Endometrium (tissue), 2 donors: ENCODE measurements around the gene SEC31A.
"Not testable (repeated sequence)": the region's sequence is repeated elsewhere in the genome, so short reads cannot be mapped to it uniquely, and the experiment has no call there.

Experiments used
- FAIRE-seq: peaks from 2 replicates; lab custom pipeline; 2012; peaks lifted over from hg19 to GRCh38; lab: Jason Lieb, UNC
- donor health status: control.
- donor health status: control.

The SEC31A gene

DNA sequence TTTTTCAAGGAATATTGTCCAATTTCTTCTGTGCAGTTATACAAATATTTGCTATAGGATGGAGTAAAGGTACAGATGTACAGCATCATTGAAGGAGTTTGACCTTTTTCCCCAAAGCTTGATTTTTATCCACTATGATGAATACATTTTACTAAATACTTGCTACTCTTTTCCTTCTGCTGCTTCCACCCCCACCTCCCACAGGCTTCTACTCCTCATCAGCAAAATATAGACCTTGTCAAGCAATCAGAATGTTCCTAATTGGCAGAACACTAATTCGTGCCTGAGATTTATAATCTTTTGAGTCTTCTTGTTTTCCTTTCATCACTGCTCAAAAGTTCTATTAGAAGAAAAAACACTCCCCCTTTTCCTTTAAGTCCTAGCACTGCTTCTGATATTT lies 5.8 kb upstream of the SEC31A start:
- no peak for FAIRE-seq

DNA sequence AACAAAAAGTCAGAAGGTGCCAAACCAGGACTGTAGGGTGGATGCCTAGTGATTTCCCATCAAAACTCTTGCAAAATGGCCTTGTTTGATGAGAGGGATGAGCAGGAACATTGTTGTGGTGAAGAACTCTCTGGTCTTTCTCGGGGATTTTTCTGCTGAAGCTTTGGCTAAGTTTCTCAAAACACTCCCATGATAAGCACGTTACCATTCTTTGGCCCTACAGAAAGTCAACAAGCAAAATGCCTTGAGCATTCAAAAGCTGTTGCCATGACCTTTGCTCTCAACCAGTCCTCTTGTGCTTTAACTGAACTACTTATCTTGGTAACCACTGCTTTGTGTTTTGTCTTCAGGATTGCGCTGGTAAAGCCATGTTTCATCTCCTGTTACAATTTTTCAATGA lies 3.0 kb upstream of the SEC31A start:
- FAIRE-seq, result no peak

DNA sequence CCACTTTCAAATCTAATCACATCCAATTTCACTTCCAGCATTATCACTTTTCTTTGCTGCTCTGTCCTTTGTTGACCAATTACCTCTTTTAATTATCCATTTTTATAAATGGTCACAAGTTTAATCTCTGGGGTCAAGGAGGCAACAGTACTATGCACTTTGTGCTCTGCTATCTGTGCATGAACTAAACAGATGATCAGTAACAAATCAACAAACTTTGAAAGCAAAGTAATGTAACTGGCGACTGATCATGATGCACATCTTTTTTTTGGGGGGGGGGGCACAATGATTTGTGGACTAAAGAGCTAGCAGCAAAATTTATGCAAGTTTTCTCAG lies 1.5 kb upstream of the SEC31A start:
- FAIRE-seq, result no peak

DNA sequence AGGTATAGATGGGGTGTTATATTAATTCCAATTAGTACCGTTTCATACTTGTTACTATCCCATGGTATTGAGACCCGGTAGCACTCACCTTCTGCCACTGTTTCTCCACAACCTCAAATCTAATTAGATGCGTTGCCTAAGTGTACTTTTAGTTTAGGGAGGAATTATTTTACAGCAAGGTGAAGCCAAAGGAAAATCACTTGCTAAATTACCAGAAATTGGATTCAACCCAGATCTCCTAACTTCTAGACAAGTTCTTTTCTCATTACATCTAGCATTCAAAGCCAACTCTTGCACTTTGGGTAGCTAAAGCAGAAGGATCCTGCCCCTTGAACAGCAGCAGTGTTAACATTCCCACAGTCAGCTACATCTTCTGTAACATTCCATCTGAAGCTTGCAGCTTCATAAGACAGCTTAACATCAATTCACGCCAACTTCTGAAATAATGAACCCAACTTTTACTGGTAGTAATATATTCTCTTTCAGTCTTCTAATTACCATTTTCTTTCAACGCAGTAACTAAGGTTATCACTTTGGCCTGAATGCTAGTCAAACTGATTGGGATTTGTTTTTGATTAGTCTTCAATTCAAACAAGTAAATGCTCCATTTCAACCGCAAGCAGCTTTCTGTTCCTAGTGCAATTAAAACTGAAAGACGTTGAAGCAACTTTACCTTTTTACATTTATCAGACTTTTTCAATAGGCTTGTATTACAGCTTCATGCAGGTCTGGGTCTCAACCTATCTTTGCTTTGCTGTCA lies 934 bp upstream of the SEC31A start:
- no peak for FAIRE-seq

DNA sequence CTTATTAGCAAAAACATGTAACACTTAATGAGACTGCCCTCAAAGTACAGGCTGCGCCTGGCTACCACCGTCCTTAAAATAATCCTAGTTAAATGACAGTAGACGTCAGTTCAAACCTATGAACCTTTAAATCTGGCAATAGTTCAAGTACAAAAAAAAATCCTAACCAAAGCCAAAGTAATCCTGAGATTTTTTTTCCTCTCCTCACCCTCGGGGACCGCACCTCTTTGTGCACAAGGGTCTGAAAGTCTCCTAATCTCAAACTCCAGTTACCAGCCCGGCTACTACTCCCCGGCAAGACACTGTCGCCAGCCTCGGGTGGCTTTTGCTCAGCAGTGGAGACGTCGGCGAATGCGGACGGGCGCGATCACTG lies 439 bp downstream of the SEC31A start:
- FAIRE-seq, result no peak

DNA sequence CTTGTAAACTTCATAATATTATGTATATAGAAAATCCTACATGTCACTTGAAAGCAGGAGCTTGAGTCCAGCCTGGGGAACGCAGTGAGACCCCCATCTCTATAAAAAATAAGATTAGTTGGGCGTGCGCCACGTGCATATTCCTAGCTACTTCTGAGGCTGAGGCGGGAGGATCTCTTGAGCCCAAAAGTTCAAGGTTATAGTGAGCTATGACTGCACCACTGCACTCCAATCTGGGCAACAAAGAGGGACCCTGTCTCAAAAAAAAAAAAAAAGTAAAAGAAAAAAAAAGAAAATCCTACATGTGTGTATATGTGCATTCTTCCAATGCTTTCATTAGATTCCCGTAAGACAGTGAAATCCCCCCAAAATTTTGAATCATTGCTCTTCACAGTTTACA lies 1.7 kb downstream of the SEC31A start:
- FAIRE-seq, result no peak

DNA sequence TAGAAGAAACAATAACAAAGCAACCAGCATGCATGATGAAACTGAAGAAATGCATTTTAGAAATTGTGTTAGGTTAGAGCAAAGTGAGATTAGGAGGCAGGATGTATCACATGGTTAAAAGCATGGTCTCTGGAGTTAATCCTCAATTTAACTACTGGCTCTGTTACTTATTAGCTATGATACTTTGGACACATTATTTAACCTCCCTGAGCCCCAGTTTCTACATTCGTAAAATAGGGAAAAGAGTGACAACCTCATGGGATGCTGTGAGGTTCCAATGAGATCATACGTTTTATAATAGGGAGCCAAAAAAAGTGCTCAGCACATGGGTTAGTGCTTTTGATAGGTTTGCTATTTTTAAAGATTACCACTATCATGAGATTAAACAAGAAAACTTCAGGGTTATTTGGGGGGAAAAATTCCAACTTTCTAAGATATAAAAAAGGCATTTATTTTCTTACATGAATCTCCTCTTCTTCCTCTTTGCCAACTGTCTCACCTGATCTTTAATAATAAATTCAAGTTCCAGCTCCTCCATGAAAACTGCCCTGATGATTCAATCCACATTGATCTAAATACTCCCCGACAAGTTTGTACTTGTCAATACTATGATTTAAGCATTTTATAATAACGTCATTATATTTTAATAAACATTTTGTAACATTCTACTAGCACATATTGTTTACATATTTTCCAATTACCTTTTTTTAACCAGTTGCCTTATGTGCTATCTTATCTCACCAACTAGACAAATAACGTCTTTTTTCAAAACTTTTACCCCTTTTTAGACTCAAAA lies 4.6 kb downstream of the SEC31A start:
- no peak for FAIRE-seq

DNA sequence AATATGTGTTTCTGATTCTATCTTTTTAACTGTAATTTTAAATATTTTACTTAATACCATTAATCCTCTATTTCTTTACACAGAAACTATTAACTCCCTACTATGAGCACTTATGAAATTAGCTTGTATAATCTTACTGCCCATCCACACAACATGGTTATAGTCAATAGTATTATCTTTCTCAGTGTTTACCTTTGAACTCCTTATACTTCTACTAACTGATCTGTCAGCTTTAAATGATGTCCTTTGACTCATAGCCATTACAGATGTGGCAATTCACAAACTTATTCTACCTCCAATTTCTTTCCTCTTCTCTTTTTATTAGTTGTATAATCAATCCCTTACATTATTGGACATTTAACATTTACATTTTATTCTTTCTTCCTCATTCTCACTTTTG lies 5.5 kb downstream of the SEC31A start:
- FAIRE-seq, result no peak

DNA sequence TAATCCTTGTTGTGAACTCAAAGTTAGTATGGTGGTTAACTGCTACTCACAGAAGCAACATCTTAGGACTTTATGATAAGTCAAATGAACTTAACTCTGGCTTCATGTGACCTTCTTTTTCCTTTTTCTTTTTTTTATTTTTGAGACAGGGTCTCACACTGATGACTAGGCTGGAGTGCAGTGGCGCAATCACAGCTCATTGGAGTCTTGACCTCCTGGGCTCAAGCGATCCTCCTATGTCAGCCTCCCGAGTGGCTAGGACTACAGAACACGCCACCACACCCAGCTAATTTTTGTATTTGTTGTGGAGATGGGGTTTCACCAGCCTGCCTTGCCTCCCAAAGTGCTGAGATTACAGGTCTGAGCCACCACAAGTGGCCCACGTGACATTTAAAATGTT lies 22.4 kb downstream of the SEC31A start:
- FAIRE-seq, result no peak

DNA sequence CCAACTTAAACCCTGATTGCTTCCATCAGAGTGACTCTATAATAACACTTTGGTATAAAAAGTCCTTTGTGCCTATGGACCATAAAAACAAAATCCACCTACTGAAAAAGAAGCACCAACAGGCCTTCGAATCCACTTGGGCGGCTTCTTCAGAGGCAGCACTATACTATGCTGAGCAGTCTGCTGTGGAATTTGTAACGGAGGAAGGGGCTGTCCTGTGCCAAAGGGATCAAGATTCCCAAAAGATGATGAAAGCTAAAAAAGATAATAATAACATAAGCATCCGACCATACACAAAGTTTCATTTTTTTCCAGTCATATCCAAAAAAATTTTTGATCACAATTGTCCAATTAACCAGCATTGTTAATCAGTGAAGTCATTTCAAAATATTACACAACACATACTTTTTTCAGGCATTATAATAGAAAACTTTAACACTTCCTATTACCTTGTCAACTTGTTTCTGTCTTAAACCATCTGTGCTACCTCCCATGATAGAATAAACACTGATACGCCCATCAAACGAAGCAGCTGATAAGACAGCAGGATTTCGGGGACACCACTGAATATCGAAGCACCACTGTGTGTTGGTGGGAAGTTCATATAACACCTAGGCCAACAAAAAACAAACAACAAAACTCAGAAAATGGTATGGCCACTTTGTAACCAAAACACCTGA lies 24.1 kb downstream of the SEC31A start:
- no peak for FAIRE-seq

DNA sequence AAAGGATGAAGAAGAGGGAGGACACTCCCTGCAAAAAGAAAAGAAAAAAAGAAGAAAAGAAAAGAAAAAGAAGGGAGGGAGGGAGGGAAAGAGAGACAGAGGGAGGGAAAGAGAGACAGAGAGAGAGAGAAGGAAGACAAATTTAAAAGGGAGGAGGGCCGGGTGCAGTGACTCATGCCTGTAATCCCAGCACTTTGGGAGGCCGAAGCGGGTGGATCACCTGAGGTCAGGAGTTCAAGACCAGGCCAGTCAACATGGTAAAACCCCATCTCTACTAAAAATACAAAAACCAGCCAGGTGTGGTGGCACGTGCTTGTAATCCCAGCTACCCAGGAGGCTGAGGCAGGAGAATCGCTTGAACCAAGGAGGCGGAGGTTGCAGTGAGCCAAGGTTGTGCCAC lies 24.9 kb downstream of the SEC31A start:
- not testable (repeated sequence) for FAIRE-seq

DNA sequence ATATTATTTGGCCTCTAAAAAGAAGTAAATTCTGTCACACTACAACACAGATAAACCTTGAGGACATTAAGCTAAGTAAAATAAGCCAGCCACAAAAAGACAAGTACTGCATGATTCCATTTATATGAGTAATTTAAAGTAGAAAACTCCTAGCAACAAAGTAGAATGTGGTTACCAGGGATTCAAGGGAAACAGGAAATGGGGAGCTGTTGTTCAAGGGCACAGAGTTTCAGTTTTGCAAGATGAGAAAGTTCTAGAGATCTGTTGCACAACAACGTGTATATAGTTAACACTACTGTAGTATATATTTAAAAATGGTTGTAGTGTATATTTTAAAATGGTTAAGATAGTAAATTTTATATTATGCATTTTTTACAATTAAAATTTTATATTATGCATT lies 25.4 kb downstream of the SEC31A start:
- FAIRE-seq, result no peak

DNA sequence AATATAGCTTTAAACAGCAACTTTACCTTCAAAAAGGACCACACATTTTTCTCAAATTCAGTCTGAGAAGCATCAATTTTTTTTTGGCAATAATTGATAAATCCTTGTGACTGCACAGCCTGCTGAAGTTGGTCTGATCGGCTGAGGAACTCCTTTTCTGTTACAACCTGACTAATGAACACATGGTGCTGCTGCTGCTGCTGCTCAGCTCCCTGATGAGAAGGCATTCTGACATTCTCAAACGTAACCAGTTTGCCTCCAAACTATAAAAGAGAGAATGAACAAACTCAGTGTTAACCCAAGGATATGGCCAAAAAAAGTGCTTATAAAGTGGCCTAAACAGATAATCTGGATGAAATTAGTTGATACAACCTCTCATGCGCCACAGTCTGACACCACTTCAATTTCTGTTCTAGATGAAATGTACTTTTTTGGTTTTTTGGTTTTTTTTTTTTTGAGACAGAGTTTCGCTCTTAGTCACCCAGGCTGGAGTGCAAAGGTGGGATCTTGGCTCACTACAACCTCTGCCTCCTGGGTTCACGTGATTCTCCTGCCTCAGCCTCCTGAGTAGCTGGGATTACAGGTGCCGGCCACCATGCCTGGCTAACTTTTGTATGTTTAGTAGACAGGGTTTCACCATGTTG lies 26.5 kb downstream of the SEC31A start:
- no peak for FAIRE-seq

DNA sequence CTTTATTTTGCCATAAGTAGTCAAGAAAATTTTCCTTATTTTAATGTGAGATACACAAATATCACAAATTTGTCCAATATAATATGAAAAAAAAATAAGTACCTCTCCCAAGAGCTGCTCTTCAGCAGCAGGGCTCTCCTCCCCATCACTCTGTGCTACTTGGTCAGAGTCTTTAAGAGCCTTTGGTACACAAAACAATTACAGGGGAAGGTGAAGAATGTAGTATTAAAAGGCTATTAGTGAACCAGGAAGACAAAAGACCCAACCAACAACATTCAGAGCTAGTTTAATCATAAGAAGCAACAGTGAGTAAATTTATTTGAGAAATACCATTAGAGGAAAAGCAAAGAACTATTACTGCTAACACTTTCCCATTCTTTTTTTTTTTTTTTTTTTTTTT lies 29.4 kb downstream of the SEC31A start:
- FAIRE-seq, result no peak

DNA sequence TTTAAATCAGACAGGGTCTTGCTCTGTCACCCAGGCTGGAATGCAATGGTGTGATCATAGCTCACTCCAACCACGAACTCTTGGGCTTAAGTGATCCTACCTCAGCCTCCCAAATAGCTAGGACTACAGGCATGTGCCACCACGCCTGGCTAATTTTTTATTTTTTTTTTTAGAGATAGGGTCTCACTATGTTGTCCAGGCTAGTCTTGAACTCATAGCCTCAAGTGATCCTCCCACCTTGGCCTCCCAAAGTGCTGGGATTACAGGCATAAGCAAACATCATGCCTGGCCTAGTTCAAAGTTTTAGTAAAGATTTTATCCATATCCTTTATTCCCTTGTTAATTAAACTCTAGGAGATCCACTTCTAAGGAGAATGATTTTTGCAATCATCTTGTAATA lies 30.5 kb downstream of the SEC31A start:
- not testable (repeated sequence) for FAIRE-seq

DNA sequence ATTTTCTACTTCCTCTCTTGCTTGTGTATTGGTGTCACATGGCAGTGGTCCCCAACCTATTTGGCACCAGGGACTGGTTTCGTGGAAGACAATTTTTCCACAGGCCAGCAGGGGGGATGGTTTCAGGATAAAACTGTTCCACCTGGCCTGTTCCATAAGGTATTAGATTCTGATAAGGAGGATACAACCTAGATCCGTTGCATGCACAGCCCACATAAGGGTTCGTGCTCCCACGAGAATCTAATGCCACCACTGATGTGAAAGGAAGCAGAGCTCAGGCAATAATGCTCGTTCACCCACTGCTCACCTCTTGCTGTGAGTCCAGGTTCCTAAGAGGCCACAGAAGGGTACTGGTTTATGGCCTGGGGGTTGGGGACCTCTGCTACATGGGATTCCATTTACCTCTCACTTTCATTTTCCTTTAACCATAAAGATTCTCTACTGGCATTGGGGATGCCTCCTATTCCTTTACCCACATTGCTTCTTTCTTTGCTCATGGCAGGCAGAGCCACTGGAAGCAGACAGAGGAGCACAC lies 38.1 kb downstream of the SEC31A start:
- FAIRE-seq, result no peak

DNA sequence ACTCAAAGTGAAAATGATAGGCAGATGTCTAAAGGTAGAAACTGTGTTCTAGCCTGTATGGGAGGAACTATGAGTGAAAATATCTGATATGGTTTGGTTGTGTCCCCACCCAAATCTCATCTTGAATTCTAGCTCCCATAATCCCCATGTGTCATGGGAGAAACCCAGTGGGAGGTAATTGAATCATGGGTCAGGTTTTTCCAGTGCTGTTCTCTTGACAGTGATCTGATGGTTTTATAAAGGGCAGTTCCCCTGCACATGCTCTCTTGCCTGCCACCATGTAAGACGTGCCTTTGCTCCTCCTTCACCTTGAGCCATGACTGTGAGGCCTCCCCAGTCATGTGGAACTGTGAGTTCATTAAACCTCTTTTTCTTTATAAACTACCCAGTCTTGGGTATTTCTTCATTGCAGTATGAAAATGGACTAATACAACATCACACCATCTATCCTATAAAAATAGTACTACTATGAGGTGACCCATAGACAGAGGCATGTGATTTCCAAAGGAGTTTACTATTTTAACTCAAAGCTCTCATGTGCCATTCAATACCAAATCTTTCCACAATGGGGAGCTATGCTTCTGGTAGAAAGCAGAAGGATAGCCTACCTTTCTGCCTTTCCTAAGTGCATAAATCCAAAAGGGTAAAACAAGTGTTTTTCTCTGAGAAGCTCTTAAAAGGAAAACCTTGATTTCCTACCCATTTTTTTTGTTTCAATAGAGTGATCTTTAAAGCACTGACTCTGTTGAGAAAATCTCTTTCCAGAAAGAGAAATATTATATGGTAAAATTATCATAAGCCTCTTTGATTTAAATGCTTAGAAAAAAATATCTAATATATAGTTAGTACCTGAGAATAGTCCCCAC lies 38.8 kb downstream of the SEC31A start:
- FAIRE-seq, result no peak

DNA sequence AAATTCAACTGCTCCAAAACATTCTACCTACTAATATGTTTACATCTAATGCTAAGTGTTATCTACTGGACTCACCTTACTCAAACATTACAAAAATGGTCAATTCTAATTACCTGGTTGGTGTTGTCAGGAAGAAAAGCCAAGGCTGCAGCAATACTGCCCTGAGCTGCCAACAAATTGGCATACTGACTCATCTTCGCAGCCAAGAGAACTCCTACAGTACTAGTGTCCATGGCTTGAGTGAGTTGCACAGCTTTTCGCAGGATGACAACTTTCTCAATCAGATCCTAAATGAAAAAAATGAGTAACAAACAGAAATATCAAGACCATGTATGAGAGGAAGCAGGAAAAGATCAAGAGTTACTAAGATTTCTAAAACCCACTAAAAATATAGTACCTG lies 39.6 kb downstream of the SEC31A start:
- FAIRE-seq, result no peak

DNA sequence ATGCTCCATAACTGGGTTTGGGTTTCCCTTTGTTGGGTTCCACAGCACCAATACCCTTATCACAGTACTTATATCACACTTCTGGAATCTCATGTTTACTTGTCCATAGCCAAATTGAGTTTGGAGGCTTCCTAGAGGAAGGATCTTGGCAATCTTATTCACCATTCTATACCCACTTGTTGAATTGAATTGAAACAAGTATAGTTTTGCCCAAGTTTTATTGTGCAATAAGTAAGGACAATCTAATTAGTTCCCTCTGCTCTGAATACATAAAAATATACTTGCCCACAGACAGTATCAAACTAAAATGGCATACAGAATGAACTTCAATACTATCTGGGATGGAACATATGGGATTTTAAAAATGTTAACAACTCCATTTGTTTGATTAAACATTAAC lies 40.3 kb downstream of the SEC31A start:
- FAIRE-seq, result no peak

DNA sequence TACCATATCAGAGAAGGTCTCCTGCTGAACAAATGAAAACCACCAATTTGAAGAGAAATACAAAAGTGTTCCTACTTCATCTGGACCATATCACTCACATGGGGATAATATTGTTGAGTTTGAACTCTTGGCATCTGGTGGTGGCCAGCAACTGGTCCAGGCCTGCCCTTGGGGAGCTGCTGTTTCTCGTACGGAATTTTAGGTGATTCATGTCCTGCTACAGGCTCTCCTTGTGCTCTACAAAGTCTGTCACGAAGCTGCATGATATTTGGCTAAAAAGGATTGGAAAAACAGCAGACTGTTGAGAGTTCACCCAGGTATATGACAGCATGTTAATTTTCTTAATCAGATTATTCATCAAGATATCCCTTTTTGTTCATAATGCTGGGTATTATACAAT lies 42.2 kb downstream of the SEC31A start:
- FAIRE-seq, result no peak

DNA sequence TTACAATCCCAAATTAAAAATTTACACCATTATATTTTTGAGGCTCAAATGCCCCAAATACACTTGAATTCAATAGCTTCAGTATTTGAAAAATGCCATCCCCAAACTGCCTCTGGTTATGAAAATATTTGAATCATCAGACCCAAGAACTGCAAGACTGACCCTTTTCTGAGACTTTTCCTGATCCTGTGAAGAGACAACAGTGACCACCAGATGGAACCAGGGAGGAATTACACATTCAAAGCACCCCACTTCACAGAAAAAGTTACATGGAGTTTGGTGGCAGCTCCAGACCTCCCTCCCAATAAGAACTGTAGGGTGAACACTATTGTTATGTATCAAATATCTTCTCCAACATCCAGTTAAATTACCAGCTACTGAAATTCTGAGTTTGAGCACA lies 48.4 kb downstream of the SEC31A start:
- no peak for FAIRE-seq

DNA sequence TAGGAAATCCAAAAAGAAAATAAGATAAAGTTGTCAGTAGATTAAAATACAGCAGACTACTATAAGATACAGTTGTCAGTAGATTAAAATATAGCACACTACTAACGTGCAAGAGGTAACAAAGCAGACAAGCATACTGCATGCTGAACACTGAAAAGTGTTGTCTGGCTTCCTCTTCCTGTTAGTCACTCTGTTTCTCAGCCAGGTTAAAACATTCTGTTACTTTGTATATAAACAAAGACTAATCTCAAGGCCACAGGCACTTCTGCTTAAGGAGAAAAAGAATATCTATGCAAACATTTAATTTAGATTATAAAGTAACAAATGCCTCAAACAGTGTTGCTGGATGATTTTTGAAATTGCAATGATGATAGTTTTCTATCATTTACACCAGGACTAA lies 51.3 kb downstream of the SEC31A start:
- FAIRE-seq, result no peak
